AG04450 (cell line): ENCODE data around the gene POM121L2. TPM values are rescaled to one million over a fixed set of nuclear protein-coding genes. Genes with fewer than 3 reads are reported as not detected.

ENCODE experiments used
- CTCF ChIA-PET: fragments of 300-600, 350-600 bp; formaldehyde crosslinking; extraction: SDS; loops from one replicate; lab custom pipeline; 2022; ENCODE audit warnings: antibody characterized with exemption, inconsistent platforms; lab: Charles Lee
- POLR2A ChIA-PET: fragments of 350-600 bp; formaldehyde crosslinking; extraction: SDS; loops from one replicate; lab custom pipeline; 2021; ENCODE audit warnings: antibody characterized with exemption, inconsistent platforms; lab: Yijun Ruan, JAX
- DNase-seq: peaks from one replicate; pipeline ENCODE4 v3.0.0-alpha.2; 2011; ENCODE audit warnings: low read depth, low spot score
- H3K27ac ChIP-seq: one replicate; pipeline ENCODE4 v1.5.1; 2012; ENCODE audit warnings: low read depth, low read length, control low read depth
- H3K27me3 ChIP-seq: one replicate; pipeline ENCODE4 v1.6.0; 2012; ENCODE audit warnings: low read length; ENCODE audit not compliant: control insufficient read depth, insufficient read depth
- H3K4me3 ChIP-seq: 2 replicates; pipeline ENCODE4 v1.5.1; 2011; ENCODE audit warnings: mild to moderate bottlenecking, low read depth, low read length, control low read depth
- H3K9me3 ChIP-seq: 2 replicates; pipeline ENCODE4 v1.5.1; 2012; ENCODE audit warnings: low read length; ENCODE audit not compliant: control insufficient read depth, insufficient read depth
- CTCF ChIP-seq: IDR thresholded peaks from 2 replicates; pipeline ENCODE4 v1.5.1; 2011; ENCODE audit warnings: low read depth, low read length, control low read depth, inconsistent platforms
- polyA plus RNA-seq: library from polyadenylated mRNA; depleted of rRNA; stranded (reverse); fragments of >200 nt; gene quantifications from 2 replicates; pipeline ENCODE4 v1.2.3, GENCODE V29; 2011

The POM121L2 gene
- polyA plus RNA-seq, 1 experiment, result not detected

- ChIA-PET CTCF (interaction anchor here (0.6 to 0.8 kb wide), 2 partner anchors 180 to 184 kb away, joined by 3 to 7 read pairs; no protein-coding TSS in a partner anchor), POLR2A (no interaction called here)
- DNase-seq, result no peak
- Histone ChIP-seq H3K4me3 (peak overlapping the region; percentile 48; the same call in 1 of the 2 replicates), H3K9me3 (no peaks in the 10 kb centered on the region; the same call in 1 of the 2 replicates), H3K27me3 (no peaks in the 10 kb centered on the region), H3K27ac (no peak overlapping the region)
- no peak for TF ChIP-seq CTCF
Observed at GRCh38 chr6:27333642-27334040, 21.6 kb upstream of the POM121L2 start.

DNA sequence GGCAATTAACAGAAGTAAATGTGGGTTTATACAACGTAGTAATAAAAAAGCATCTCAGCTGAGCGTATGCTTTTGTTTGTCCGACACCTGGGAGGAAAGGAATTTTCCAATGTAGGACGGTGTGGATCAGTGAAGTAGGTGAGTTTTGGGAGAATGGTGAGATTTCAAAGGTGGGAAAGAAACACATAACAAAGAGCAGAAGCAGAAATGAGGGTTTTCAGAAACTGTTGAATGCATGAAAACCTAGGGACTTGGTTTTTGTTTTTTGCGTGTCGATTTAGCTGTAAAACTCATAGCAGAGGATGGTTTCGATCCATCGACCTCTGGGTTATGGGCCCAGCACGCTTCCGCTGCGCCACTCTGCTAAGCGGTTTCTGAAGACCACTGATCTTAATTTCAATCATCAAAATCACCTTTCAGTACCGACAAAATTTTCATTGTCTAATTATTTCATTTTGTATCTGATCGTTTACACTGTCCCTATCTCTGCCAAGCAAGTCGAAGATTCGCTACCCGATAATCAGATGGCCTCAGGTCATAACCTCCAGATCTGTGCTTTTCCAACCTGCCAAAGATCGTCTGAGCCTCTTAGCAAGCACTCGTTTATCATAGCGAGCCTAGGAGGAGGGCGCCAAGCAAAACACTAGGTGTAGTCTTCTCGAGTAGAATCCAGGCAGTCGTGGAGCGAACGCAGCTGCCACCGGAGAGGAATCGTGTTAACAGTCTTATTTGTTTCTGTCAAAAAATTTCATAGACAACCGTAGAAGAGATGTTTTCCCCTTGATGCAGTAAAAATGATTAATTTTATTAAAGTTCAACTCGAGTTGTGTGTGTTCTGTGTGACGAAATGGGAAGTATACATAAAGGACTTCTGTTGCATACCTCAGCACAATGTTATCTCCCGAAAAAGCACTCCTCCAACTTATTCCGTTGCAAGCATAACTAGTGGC lies 20.9 kb upstream of the POM121L2 start:
- peak; percentile 18 for DNase-seq
- no peaks in the 10 kb centered on the region; the same call in 1 of the 2 replicates for H3K9me3 ChIP-seq
- TF ChIP-seq CTCF, result no peak
- H3K27me3 ChIP-seq, result no peaks in the 10 kb centered on the region
- no peak overlapping the region for H3K27ac ChIP-seq
- ChIA-PET CTCF (interaction anchor here (0.6 kb wide), 1 partner anchor 180 kb away, joined by 7 read pairs; no protein-coding TSS in a partner anchor), POLR2A (no interaction called here)
- peak overlapping the region; percentile 48 for H3K4me3 ChIP-seq

GRCh38 chr6:27327023-27327738 lies 15.1 kb upstream of the POM121L2 start:
- Histone ChIP-seq H3K9me3 (no peaks in the 10 kb centered on the region), H3K4me3 (no peak overlapping the region), H3K27me3 (no peaks in the 10 kb centered on the region), H3K27ac (no peak overlapping the region)
- ChIA-PET POLR2A (no interaction called here), CTCF (no interaction called here)
- DNase-seq, result no peak
- TF ChIP-seq CTCF, result no peak

GRCh38 chr6:27321901-27322300 lies 9.8 kb upstream of the POM121L2 start:
- DNase-seq, result no peak
- Histone ChIP-seq H3K4me3 (no peak overlapping the region), H3K27ac (no peak overlapping the region), H3K9me3 (no peaks in the 10 kb centered on the region), H3K27me3 (no peaks in the 10 kb centered on the region)
- no peak for TF ChIP-seq CTCF
- ChIA-PET POLR2A (no interaction called here), CTCF (no interaction called here)

GRCh38 chr6:27321370-27321769 lies 9.3 kb upstream of the POM121L2 start:
- CTCF ChIA-PET, result no interaction called here
- no peak for TF ChIP-seq CTCF
- Histone ChIP-seq H3K27ac (no peak overlapping the region), H3K9me3 (no peaks in the 10 kb centered on the region), H3K27me3 (no peaks in the 10 kb centered on the region), H3K4me3 (no peak overlapping the region)
- POLR2A ChIA-PET, result no interaction called here
- no peak for DNase-seq
